HG02943 (cell line): ENCODE data around the gene ACKR3.

ENCODE experiments used
- ATAC-seq: cut with Tn5 transposase; IDR thresholded peaks from one replicate; pipeline ENCODE4 v1.9.1; 2021; ENCODE audit warnings: mild to moderate bottlenecking, low read depth, moderate library complexity; ENCODE audit not compliant: unreplicated experiment

The ACKR3 gene

GRCh38 chr2:236625156-236625690 lies 55.6 kb downstream of the ACKR3 start:
- no peak for ATAC-seq

- no peak for ATAC-seq
These were observed 56.9 kb downstream of the ACKR3 start for GRCh38 chr2:236626391-236627150.

GRCh38 chr2:236627193-236627592 lies 57.6 kb downstream of the ACKR3 start:
- ATAC-seq: no peak

GRCh38 chr2:236627841-236628240 lies 58.2 kb downstream of the ACKR3 start:
- no peak for ATAC-seq

GRCh38 chr2:236628256-236628901 lies 58.8 kb downstream of the ACKR3 start:
- no peak for ATAC-seq

- no peak for ATAC-seq
These were observed 59.5 kb downstream of the ACKR3 start for GRCh38 chr2:236628981-236629605.

- ATAC-seq: no peak
These were observed 60.6 kb downstream of the ACKR3 start for GRCh38 chr2:236629961-236630872.

- no peak for ATAC-seq
These were observed 61.7 kb downstream of the ACKR3 start for GRCh38 chr2:236631281-236631855.

GRCh38 chr2:236631856-236632291 lies 62.2 kb downstream of the ACKR3 start:
- no peak for ATAC-seq
